Left ventricle myocardium inferior (tissue), 1 donor: ENCODE results near the gene NRG2. TPM values are rescaled to one million over a fixed set of nuclear protein-coding genes. Genes with fewer than 3 reads are reported as not detected.

Experiments
- DNase-seq: peaks from one replicate; pipeline ENCODE4 v3.0.0-alpha.2; 2020
- H3K27ac ChIP-seq: fragments of 200-600 bp; replicated peaks from 2 replicates; pipeline ENCODE4 v1.8.0; 2021
- H3K27me3 ChIP-seq: fragments of 200-600 bp; 2 replicates; pipeline ENCODE4 v1.8.0; 2021; ENCODE audit warnings: low read depth
- H3K36me3 ChIP-seq: fragments of 200-600 bp; 2 replicates; pipeline ENCODE4 v1.8.0; 2021
- H3K4me1 ChIP-seq: fragments of 200-600 bp; 2 replicates; pipeline ENCODE4 v1.8.0; 2021
- H3K4me3 ChIP-seq: fragments of 200-600 bp; 2 replicates; pipeline ENCODE4 v1.8.0; 2021; ENCODE audit warnings: mild to moderate bottlenecking, moderate library complexity
- H3K9me3 ChIP-seq: fragments of 200-600 bp; replicated peaks from 2 replicates; pipeline ENCODE4 v1.8.0; 2021
- intact Hi-C: fragments of 100-400 bp; cut with micrococcal nuclease; formaldehyde crosslinking; loops from one replicate; pipeline ENCODE4 v1.11.0; 2022
- long read RNA-seq: library from polyadenylated mRNA; unstranded; transcript quantifications from one replicate; pipeline ENCODE4 v2.0.0, GENCODE V29; 2021
- total RNA-seq: library from RNA; stranded (reverse); fragmentation: NEBNext Ultra II Directional; extraction: Animal tissue kit (Norgen Biotek cat#: 25700); gene quantifications from one replicate; pipeline ENCODE4 v1.2.1, GENCODE V29; 2021
- TF ChIP-seq, protein P1 (sequence below): fragments of 200-600 bp; IDR thresholded peaks from 2 replicates; pipeline ENCODE4 v1.8.0; 2021; ENCODE audit warnings: antibody characterized with exemption, mild to moderate bottlenecking, borderline replicate concordance
- donor health status: DM: no; HTN: yes; CAD: no; lungs with severe emphysema.

The NRG2 gene
- total RNA-seq, result 3.1 TPM
- long read RNA-seq, partial matches to known transcripts, result 0 of 5 reads
- long read RNA-seq, other reads (novel, unspliced or antisense), result 2 of 5 reads

DNA sequence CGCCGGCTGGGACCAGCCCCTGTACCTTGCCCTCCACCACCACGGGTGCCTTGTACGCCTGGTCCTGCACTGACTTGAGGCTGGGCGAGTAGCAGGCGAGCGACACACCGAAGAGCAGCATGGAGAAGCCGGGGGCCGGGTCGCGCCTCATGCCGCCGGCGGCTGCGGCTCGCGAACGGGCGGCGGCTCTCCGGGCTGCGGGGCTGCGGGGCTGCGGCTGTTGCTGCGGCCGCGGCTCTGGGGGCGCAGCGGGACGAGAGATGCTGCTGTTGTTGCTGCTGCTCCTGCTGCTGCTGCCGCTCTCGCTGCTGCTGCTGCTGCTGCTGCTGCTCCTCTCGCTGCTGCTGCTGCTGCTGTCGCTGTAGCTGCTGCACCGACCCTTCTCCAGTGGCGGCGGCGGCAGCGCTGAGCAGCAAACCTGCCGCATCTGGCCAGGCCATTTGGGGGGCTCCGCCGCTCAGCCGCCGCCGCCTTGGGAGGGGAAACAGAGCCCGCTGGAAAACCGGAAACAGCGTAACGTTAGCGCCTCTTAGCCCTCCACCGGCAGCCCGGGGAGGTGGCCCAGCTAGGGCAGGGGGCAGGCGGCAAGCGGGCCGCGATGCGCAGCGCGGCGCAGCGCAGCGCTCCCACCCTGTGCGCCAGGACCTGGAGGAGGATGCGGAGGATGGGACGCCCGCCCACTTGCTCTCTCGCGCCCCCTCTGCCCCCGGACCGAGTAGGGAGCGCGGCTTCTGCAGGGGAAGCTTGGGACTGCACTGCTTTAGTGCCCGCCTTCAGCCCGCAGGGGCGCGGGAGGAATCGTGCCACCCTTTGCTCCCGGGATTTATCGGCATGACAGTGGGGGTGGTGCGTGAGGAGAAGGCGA, at the start of gene NRG2:
TSS of gene NRG2 (minus strand) at position 657 of the 865 bp plus-strand sequence.
- peak; percentile 80 for DNase-seq
- Histone ChIP-seq H3K4me1 (peaks cover 57% of the 10 kb centered on the region), H3K27ac (peak within 1 kb of the TSS; percentile 88), H3K27me3 (no peaks in the 10 kb centered on the region), H3K36me3 (no peaks in the 10 kb centered on the region), H3K4me3 (peak within 1 kb of the TSS; percentile 86), H3K9me3 (no peaks in the 10 kb centered on the region)
- TF ChIP-seq, protein P1, sequence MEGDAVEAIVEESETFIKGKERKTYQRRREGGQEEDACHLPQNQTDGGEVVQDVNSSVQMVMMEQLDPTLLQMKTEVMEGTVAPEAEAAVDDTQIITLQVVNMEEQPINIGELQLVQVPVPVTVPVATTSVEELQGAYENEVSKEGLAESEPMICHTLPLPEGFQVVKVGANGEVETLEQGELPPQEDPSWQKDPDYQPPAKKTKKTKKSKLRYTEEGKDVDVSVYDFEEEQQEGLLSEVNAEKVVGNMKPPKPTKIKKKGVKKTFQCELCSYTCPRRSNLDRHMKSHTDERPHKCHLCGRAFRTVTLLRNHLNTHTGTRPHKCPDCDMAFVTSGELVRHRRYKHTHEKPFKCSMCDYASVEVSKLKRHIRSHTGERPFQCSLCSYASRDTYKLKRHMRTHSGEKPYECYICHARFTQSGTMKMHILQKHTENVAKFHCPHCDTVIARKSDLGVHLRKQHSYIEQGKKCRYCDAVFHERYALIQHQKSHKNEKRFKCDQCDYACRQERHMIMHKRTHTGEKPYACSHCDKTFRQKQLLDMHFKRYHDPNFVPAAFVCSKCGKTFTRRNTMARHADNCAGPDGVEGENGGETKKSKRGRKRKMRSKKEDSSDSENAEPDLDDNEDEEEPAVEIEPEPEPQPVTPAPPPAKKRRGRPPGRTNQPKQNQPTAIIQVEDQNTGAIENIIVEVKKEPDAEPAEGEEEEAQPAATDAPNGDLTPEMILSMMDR, result peak; percentile 69
- intact Hi-C loops, result no loop called here

DNA sequence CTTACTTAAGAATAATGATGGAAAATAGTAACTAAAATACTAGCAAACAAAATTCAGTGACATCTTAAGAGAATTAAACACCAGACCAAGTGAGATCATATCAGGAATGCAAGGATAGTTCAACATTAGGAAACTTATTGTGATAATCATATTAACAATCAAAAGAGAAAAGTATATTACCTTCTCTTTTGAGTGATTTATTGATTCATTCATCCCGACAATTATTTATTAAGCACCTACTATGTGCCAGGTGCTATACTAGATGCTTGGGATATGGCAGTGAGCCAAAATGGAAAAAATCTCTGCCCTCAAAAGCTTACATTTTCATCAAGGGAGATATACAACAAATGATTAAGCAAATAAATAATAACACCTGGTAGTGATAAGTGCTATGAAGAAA, 47.2 kb upstream of the NRG2 start:
- Histone ChIP-seq H3K4me1 (no peaks in the 10 kb centered on the region), H3K9me3 (peaks cover 20% of the 10 kb centered on the region), H3K4me3 (no peak overlapping the region), H3K36me3 (no peaks in the 10 kb centered on the region), H3K27ac (no peak overlapping the region), H3K27me3 (no peaks in the 10 kb centered on the region)
- TF ChIP-seq, protein P1, result no peak
- DNase-seq, result no peak
- intact Hi-C loops, result no loop called here

DNA sequence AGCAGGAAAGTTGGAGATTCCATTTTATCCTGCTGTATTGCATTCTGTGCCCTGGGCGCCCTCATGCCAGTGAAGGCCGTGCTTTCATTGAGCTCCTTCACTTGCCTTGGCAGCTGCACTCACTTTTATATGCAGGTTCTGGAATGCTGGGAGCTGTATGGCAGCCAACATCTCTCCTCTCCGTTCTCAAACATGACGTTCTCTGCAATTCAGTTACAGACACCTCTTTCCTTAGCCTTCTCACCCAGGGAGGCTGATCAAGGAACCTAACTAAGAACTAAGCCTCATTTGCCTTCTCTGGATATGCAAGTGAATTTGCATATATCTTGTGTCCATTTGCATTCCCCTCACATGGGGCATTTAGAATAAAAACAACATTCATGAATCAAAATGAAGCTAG, 41.4 kb upstream of the NRG2 start:
- DNase-seq, result peak; percentile 28
- Histone ChIP-seq H3K9me3 (peaks cover 2% of the 10 kb centered on the region), H3K4me3 (no peak overlapping the region), H3K4me1 (no peaks in the 10 kb centered on the region), H3K36me3 (no peaks in the 10 kb centered on the region), H3K27ac (peak overlapping the region; percentile 53), H3K27me3 (no peaks in the 10 kb centered on the region)
- TF ChIP-seq, protein P1, result no peak
- intact Hi-C loops, result no loop called here

DNA sequence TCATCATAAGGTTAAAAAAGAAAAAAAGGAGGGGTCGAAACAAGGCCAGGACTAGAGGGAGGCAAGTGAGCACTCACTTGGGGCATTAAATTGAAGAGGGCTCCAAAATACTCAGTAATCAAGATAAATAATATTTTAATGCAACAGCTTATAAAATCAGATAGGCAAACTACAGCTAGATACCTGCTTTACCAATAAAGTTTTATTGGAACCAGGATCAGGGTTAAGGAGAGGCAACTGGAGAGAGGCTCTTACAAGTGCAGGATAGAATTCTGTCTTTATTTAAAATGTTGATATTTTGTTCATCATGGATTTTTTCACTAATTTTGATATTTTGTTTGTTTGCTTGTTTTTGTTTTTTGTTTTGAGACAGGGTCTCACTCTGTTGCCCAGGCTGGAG, 40.6 kb upstream of the NRG2 start:
- Histone ChIP-seq H3K27ac (no peak overlapping the region), H3K4me3 (no peak overlapping the region)
- TF ChIP-seq, protein P1, result no peak

DNA sequence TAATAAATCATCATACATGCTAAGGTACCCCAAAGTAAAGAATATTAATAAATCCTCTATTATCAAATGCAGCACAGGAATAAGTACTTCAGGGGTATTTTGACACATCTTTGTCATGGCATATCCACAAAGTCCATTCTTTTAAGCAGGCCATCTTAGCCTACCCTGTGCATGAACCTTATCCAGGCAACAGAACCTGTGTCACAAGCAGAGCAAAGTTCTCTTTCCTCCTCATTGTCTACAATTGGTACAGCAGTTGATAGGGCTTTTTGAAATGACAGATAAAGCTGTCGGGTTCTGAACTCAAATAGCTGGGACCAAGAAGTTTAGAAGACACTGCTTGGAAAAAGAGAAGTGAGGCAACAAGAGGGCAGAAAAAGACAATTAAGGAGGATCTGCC, 40.0 kb upstream of the NRG2 start:
- intact Hi-C loops, result no loop called here
- no peak for DNase-seq
- Histone ChIP-seq H3K27ac (no peak overlapping the region), H3K9me3 (no peaks in the 10 kb centered on the region), H3K36me3 (no peaks in the 10 kb centered on the region), H3K4me1 (no peaks in the 10 kb centered on the region), H3K27me3 (no peaks in the 10 kb centered on the region), H3K4me3 (no peak overlapping the region)
- TF ChIP-seq, protein P1, result no peak

More for the DNA sequence above, 40.6 kb upstream of the NRG2 start:
- Histone ChIP-seq H3K27me3 (no peaks in the 10 kb centered on the region), H3K4me1 (no peaks in the 10 kb centered on the region), H3K36me3 (no peaks in the 10 kb centered on the region), H3K9me3 (no peaks in the 10 kb centered on the region)
- intact Hi-C loops, result no loop called here
- no peak for DNase-seq
